HFFc6 (cell line): Measurements from ENCODE around the gene NGEF. TPM values are rescaled to one million over a fixed set of nuclear protein-coding genes. Genes with fewer than 3 reads are reported as not detected.

Source experiments
- DNase-seq: peaks from one replicate; pipeline ENCODE4 v3.0.0-alpha.2; 2018
- H3K27ac Mint-ChIP-seq: 2 replicates; pipeline ENCODE4 v1.8.0; 2020; ENCODE audit warnings: mild to moderate bottlenecking, mixed read lengths
- H3K27me3 Mint-ChIP-seq: 2 replicates; pipeline ENCODE4 v1.8.0; 2021; ENCODE audit warnings: mild to moderate bottlenecking, moderate library complexity, mixed read lengths; ENCODE audit not compliant: insufficient read depth
- H3K36me3 Mint-ChIP-seq: 2 replicates; pipeline ENCODE4 v1.8.0; 2021; ENCODE audit warnings: low read depth, mixed read lengths
- H3K4me1 Mint-ChIP-seq: 2 replicates; pipeline ENCODE4 v1.8.0; 2020; ENCODE audit warnings: low read depth, mixed read lengths
- H3K4me3 Mint-ChIP-seq: 2 replicates; pipeline ENCODE4 v1.8.0; 2020; ENCODE audit warnings: mild to moderate bottlenecking, moderate library complexity, mixed read lengths
- H3K9me3 Mint-ChIP-seq: 2 replicates; pipeline ENCODE4 v1.8.0; 2020; ENCODE audit warnings: mild to moderate bottlenecking, mixed read lengths
- long read RNA-seq: library from polyadenylated mRNA; unstranded; transcript quantifications from one replicate; pipeline ENCODE4 v2.0.0, GENCODE V29; 2019
- total RNA-seq, 6 experiments: library from RNA; stranded (reverse); fragmentation: NEBNext Ultra II Directional; extraction: Animal tissue kit (Norgen Biotek cat#: 25700); gene quantifications; 2 replicates in 1 of 6; 3 replicates in 5 of 6; pipeline ENCODE4 v1.2.3, GENCODE V29; 2021
- TF ChIP-seq, protein P1 (sequence below): fragments of 200-600 bp; sonication (generic); IDR thresholded peaks from 2 replicates; pipeline ENCODE4 v1.5.0; 2021; ENCODE audit warnings: antibody characterized with exemption, mild to moderate bottlenecking

The NGEF gene, protein sequence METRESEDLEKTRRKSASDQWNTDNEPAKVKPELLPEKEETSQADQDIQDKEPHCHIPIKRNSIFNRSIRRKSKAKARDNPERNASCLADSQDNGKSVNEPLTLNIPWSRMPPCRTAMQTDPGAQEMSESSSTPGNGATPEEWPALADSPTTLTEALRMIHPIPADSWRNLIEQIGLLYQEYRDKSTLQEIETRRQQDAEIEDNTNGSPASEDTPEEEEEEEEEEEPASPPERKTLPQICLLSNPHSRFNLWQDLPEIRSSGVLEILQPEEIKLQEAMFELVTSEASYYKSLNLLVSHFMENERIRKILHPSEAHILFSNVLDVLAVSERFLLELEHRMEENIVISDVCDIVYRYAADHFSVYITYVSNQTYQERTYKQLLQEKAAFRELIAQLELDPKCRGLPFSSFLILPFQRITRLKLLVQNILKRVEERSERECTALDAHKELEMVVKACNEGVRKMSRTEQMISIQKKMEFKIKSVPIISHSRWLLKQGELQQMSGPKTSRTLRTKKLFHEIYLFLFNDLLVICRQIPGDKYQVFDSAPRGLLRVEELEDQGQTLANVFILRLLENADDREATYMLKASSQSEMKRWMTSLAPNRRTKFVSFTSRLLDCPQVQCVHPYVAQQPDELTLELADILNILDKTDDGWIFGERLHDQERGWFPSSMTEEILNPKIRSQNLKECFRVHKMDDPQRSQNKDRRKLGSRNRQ
- total RNA-seq: under 1 TPM in 3 of 6 experiments, not detected in 3; 0.20 to 0.36 (median 0.28) TPM
- long read RNA-seq: 0 reads

DNA sequence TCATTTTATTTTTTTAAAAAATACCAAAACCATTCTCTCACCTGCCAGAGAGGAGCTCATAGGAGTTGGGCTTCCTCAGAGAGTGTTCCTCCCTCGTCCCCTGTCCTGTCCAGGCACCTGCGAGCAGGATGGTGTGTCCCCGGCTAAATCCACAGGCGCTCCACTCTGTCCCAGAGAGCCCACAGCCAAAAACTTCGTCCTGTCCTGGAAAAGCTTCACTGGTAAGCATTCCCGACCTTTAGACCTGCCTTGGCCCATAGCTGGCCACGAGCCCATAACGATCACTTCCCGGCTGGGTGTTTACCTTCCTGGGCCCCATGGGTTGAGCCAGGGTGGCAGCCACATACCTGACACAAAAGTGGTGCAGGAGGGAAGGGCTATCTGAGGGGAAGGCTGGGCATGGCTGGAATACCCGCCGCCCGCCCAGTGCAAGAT is at the start of gene NGEF:
TSS of gene NGEF (minus strand) at position 230 of the 435 bp plus-strand sequence. CDS start 38,366 bp downstream, outside the sequence.
- Mint-ChIP-seq H3K36me3 (no peaks in the 10 kb centered on the region), H3K27me3 (peaks cover 24% of the 10 kb centered on the region), H3K9me3 (peaks cover 4% of the 10 kb centered on the region; the same call in 1 of the 2 replicates), H3K4me3 (no peak within 1 kb of the TSS), H3K27ac (no peak within 1 kb of the TSS), H3K4me1 (no peaks in the 10 kb centered on the region)
- TF ChIP-seq, protein P1, sequence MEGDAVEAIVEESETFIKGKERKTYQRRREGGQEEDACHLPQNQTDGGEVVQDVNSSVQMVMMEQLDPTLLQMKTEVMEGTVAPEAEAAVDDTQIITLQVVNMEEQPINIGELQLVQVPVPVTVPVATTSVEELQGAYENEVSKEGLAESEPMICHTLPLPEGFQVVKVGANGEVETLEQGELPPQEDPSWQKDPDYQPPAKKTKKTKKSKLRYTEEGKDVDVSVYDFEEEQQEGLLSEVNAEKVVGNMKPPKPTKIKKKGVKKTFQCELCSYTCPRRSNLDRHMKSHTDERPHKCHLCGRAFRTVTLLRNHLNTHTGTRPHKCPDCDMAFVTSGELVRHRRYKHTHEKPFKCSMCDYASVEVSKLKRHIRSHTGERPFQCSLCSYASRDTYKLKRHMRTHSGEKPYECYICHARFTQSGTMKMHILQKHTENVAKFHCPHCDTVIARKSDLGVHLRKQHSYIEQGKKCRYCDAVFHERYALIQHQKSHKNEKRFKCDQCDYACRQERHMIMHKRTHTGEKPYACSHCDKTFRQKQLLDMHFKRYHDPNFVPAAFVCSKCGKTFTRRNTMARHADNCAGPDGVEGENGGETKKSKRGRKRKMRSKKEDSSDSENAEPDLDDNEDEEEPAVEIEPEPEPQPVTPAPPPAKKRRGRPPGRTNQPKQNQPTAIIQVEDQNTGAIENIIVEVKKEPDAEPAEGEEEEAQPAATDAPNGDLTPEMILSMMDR: no peak
- no peak for DNase-seq

DNA sequence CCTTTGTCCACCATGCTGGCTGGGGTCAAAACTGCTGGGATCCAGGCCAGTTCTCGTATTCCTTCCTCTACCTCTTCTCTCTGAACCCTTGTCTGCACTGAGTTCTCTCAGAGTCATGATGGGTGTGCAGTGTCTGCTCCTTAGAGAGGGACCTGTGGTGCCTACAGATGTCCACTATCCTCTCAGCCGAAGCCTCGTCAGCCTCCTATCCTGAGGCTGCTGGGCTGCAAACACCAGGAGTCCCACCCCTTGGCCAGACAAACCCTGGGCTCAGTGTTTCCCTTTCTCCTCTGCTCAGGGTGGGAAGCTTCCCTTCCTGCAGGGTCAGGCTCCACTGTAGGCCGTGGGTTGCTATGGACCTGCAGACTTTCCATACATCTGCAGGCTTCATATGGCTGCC is 49.4 kb upstream of the NGEF start:
- DNase-seq: no peak

DNA sequence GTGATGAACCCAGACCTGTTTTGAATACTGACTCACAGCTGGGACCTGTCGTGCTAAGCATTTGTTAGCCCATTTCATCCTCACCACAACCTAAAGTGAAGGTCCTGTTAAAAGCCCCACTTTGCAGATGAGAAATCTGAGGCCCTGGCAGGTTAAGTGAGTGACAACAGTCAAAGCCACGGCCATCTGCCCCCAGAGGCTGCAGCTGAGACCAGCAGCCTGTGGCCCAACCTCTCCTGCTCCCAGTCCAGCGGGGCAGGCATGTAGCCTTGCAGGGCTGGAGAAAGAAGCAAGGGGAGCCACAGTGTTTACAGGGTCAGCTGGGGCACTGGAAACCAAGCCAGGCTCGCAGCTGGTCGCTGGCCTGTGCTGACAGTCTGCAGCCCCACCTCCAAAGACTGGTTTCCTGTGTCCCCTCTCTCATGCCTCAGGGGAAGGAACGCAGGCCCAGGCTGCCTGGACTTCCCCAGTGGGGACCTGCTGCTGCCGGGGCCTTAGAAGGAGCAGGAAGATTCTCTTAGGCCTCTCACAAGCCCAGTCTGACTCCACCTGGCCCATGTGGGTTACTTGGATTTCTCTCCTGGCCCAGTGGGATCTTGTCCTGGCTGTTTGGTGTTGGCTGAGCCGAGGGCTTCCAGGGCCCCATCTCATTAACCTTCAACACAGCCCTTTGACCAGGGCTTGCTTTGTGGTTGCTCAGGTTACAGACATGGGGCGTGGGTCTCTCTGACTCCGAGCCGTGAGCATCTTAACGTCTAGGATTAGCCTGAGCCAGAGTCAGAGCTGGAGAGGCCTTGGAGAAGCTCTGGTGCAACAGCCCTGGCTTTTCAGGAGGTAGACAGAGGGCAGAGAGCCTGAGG is 48.8 kb upstream of the NGEF start:
- Mint-ChIP-seq H3K9me3 (no peaks in the 10 kb centered on the region), H3K27me3 (peaks cover 24% of the 10 kb centered on the region), H3K27ac (no peak overlapping the region), H3K36me3 (no peaks in the 10 kb centered on the region), H3K4me1 (peaks cover 1% of the 10 kb centered on the region), H3K4me3 (no peak overlapping the region)
- TF ChIP-seq, protein P1: peak; percentile 43
- no peak for DNase-seq

More for the DNA sequence above, 49.4 kb upstream of the NGEF start:
- Mint-ChIP-seq H3K27me3 (peaks cover 24% of the 10 kb centered on the region), H3K4me3 (no peak overlapping the region), H3K27ac (no peak overlapping the region), H3K4me1 (peaks cover 8% of the 10 kb centered on the region), H3K9me3 (no peaks in the 10 kb centered on the region), H3K36me3 (no peaks in the 10 kb centered on the region)
- TF ChIP-seq, protein P1: no peak

DNA sequence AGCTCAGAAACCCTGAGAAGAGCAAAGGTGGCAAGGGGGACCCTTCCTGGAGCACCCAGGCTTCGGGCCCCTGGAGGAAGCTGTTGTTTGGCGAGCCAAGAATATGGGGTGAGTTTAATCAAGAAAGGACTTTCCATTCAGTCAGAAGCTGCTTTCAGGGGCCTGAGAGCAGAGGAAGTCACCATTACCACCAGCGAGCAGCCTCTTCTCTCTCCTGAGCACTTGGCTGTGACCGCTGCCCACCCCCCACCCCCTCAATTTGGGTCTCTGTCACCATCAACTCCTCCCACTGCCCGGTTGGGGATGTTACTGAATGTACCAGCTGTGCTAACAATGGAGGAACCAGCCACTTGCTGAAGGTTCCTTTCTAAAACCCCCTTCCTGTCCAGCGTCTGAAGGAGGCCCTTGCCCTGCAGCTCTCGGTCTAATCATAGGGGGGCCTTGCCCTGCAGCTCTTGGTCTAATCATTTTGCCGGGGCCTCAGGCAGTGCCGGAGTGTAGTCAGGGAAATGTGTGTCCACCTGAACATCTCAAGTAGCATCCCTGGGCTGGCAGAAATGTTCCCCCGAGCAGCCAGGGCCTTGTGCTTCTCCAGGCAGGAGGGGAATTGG is 48.0 kb upstream of the NGEF start:
- Mint-ChIP-seq H3K9me3 (no peaks in the 10 kb centered on the region), H3K4me1 (no peaks in the 10 kb centered on the region), H3K36me3 (no peaks in the 10 kb centered on the region), H3K4me3 (no peak overlapping the region), H3K27ac (no peak overlapping the region), H3K27me3 (peaks cover 24% of the 10 kb centered on the region)
- DNase-seq: no peak
- TF ChIP-seq, protein P1: no peak
